GM13976 (cell line): ENCODE measurements around the gene RNF207.

Experiments
- DNase-seq: peaks from one replicate; pipeline ENCODE4 v3.0.0; 2012; ENCODE audit warnings: low spot score
- in situ Hi-C: fragments of 300-500 bp; cut with MboI; formaldehyde crosslinking; loops from one replicate; pipeline ENCODE4 v1.12.0; 2022; ENCODE audit warnings: low sequenced_read_pairs, mixed read lengths, inconsistent platforms; ENCODE audit not compliant: unreplicated experiment
- TF ChIP-seq, protein P1 (sequence below): IDR thresholded peaks from 2 replicates; pipeline ENCODE4 v1.5.1; 2012; ENCODE audit warnings: borderline replicate concordance, mild to moderate bottlenecking; ENCODE audit not compliant: insufficient read depth; ENCODE audit errors: extremely low read depth, missing control alignments, control extremely low read depth

Gene RNF207

DNA sequence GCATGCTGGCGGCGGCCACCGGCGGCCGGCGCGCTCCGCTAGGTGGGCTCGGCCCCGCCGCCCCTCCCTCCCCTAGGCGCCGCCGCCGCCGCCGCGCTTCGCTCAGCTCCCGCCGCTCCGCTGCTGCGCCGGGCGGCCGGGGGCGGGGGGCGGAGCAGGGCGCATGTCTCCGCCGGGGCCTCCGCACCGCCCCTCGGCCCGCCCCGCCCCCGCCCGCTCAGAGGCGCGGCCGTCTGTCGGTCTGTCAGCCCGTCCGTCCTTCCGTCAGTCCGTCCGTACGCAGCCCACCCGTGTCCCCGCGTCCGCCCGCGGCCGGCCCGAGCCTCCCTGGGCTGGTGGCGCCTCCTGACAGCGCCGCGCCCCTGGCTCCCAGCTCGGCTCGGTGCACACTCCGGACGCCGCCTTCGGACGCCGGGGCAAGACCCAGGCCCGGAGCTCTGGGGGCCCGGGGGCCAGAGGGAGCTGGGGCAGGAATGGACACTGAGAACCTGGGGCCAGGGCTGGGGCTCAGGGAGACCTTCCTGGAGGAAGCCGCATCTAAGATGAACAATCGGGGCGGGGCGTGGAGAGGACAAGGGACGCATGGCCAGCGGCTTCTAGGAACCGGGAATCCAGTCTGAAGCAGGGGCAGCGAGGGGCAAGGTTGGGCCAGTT is 55.2 kb downstream of the RNF207 start, which contains the start of gene GPR153:
TSS of gene GPR153 (minus strand) at position 138 of the 654 bp plus-strand sequence. CDS start 6,193 bp downstream, outside the sequence.
- DNase-seq, result peak; percentile 89
- TF ChIP-seq, protein P1, sequence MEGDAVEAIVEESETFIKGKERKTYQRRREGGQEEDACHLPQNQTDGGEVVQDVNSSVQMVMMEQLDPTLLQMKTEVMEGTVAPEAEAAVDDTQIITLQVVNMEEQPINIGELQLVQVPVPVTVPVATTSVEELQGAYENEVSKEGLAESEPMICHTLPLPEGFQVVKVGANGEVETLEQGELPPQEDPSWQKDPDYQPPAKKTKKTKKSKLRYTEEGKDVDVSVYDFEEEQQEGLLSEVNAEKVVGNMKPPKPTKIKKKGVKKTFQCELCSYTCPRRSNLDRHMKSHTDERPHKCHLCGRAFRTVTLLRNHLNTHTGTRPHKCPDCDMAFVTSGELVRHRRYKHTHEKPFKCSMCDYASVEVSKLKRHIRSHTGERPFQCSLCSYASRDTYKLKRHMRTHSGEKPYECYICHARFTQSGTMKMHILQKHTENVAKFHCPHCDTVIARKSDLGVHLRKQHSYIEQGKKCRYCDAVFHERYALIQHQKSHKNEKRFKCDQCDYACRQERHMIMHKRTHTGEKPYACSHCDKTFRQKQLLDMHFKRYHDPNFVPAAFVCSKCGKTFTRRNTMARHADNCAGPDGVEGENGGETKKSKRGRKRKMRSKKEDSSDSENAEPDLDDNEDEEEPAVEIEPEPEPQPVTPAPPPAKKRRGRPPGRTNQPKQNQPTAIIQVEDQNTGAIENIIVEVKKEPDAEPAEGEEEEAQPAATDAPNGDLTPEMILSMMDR, result no peak
- in situ Hi-C loops, result no loop called here

DNA sequence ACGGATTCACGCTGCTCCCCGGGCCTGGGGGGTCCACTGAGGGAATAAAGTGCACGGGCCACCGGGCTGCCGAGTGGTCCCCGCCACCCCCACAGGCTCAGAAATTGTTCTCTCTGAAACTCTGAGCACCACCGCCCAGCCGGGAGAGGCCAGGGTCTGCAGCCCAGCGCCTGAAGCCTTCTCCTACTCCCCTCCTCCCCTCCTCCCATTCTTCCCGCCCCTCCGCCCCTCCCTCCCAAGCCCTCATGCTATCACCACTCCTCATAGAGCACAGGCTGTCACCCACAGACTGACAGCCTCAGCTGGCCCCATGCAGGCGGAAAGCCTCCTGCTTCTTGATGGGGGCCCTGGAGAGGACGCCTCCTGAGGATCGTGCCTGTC is 55.7 kb downstream of the RNF207 start:
- no peak for DNase-seq
- TF ChIP-seq, protein P1, result no peak
- in situ Hi-C loops, result no loop called here

DNA sequence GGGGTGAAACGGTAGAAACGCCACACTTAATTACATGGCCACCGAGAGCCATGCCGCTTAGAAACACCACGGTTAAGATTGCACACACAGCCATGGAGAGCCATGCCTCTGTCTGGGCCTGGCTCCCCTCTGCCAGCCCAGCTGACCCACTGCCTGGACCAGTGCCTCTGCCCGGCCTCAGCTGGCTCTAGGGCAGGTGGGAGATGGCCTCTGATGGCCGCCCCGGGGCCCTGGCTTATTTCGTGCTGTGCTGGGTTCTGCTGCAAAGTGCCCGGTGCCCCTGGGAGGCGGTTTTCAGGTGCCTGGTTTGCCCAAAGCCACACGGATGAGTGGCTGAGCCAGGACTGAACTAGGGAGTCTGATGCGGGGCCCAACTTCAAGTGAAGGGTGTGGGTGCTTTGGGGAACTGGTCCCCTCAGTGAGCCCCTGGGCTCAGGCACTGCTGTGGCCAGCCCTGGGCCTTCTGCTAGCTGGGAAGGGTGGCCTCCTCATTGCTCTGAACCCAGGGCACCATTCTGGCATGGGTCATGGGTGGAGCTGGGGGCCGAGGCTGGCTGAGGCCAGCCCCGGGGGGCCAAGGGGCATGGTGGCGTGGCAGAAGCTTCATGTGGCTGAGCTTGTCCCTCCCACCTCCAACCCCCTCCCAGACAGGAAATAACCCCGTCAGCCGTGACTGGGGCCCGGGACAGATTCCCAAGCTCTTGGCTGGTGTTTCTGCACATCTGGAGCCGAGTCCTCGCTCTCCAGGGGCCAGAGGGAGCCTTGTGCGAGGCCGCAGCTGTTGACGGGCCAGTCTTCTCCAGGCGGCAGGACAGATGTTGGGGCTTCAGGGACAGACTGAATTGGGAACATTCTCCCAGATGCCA is 56.9 kb downstream of the RNF207 start:
- no peak for DNase-seq
- in situ Hi-C loops, result no loop called here
- TF ChIP-seq, protein P1, result no peak

DNA sequence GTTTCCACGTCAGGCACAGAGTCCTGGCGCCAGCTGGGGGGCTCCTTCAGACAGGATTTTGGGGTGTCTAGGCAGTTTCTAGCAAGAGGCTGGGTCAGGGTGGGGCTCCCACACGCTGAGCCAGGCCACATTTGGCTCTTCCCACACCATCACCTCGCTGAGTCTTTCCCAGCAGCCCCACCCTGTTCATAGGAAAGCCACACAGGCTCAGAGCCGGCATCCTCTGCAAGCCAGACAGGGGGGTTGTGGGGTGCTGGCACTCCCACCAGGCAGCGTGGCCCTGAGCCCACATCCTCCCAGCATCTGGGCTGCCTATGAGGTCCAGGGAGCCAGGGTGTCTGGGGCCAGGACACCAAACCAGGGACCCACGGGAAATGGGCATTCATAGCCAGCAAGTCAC is 57.8 kb downstream of the RNF207 start:
- in situ Hi-C loops, result no loop called here
- TF ChIP-seq, protein P1, result no peak
- DNase-seq, result no peak

GRCh38 chr1:6265151-6265550 is 59.2 kb downstream of the RNF207 start:
- in situ Hi-C loops, result no loop called here
- TF ChIP-seq, protein P1, result no peak
- no peak for DNase-seq

- in situ Hi-C loops, result no loop called here
- TF ChIP-seq, protein P1, result no peak
- DNase-seq, result no peak
Observed at GRCh38 chr1:6266641-6267040, 60.7 kb downstream of the RNF207 start.
